Brain microvascular endothelial cell (primary cell): ENCODE results near the gene PREP.

Experiments used
- DNase-seq: peaks from one replicate; pipeline ENCODE4 v3.0.0-alpha.2; 2020
- H3K27ac ChIP-seq: fragments of 250-450 bp; sonication (Bioruptor Pico); 2 replicates; pipeline ENCODE4 v1.5.1; 2020; ENCODE audit warnings: mild to moderate bottlenecking, moderate library complexity
- H3K27me3 ChIP-seq: fragments of 250-450 bp; sonication (Bioruptor Pico); replicated peaks from 2 replicates; pipeline ENCODE4 v1.5.1; 2020; ENCODE audit warnings: mild to moderate bottlenecking
- H3K36me3 ChIP-seq: fragments of 250-450 bp; sonication (Bioruptor Pico); replicated peaks from 2 replicates; pipeline ENCODE4 v1.5.1; 2020; ENCODE audit warnings: mild to moderate bottlenecking
- H3K4me3 ChIP-seq: 2 replicates; pipeline ENCODE4 v1.5.1; 2011; ENCODE audit warnings: low read depth, mild to moderate bottlenecking, control low read depth, low read length, moderate library complexity
- CTCF ChIP-seq: IDR thresholded peaks from 2 replicates; pipeline ENCODE4 v1.5.1; 2011; ENCODE audit warnings: low read depth, mild to moderate bottlenecking, moderate library complexity, low read length, control low read depth, inconsistent platforms; ENCODE audit errors: missing control alignments
- in situ Hi-C: cut with HindIII; loops from 2 replicates; pipeline ENCODE4 v1.10.0; 2017; ENCODE audit warnings: low sequenced_read_pairs, low pct_ligation_motif_present

The PREP gene

GRCh38 chr6:105269390-105269789 is 133.5 kb downstream of the PREP start:
- DNase-seq: no peak
- in situ Hi-C loops: no loop called here
- H3K4me3 ChIP-seq: no peak overlapping the region
- no peaks in the 10 kb centered on the region for H3K36me3 ChIP-seq
- TF ChIP-seq CTCF: no peak
- H3K27ac ChIP-seq: no peak overlapping the region
- H3K27me3 ChIP-seq: no peaks in the 10 kb centered on the region

- in situ Hi-C loops: no loop called here
- no peaks in the 10 kb centered on the region for H3K27me3 ChIP-seq
- no peak for DNase-seq
- H3K27ac ChIP-seq: no peak overlapping the region
- TF ChIP-seq CTCF: no peak
- no peak overlapping the region for H3K4me3 ChIP-seq
- H3K36me3 ChIP-seq: no peaks in the 10 kb centered on the region
Measured at GRCh38 chr6:105263685-105264610, 138.9 kb downstream of the PREP start.

GRCh38 chr6:105259913-105260889 is 142.7 kb downstream of the PREP start:
- no peak overlapping the region for H3K4me3 ChIP-seq
- no peak for TF ChIP-seq CTCF
- H3K27ac ChIP-seq: no peak overlapping the region
- no peaks in the 10 kb centered on the region for H3K36me3 ChIP-seq
- in situ Hi-C loops: no loop called here
- H3K27me3 ChIP-seq: no peaks in the 10 kb centered on the region
- DNase-seq: no peak

GRCh38 chr6:105258816-105259215 is 144.1 kb downstream of the PREP start:
- H3K27me3 ChIP-seq: no peaks in the 10 kb centered on the region
- no peaks in the 10 kb centered on the region for H3K36me3 ChIP-seq
- no peak overlapping the region for H3K4me3 ChIP-seq
- DNase-seq: peak; percentile 2
- H3K27ac ChIP-seq: no peak overlapping the region
- TF ChIP-seq CTCF: no peak
- in situ Hi-C loops: no loop called here

- no peak for DNase-seq
- H3K4me3 ChIP-seq: no peak overlapping the region
- H3K27me3 ChIP-seq: no peaks in the 10 kb centered on the region
- no peak for TF ChIP-seq CTCF
- in situ Hi-C loops: no loop called here
- no peaks in the 10 kb centered on the region for H3K36me3 ChIP-seq
- no peak overlapping the region for H3K27ac ChIP-seq
Measured at GRCh38 chr6:105257340-105257739, 145.5 kb downstream of the PREP start.
